Colonic mucosa (tissue), 4 donors: ENCODE data around the gene C14orf180. TPM values are rescaled to one million over a fixed set of nuclear protein-coding genes. Genes with fewer than 3 reads are reported as not detected.

Source experiments
- DNase-seq: peaks from one replicate; pipeline ENCODE4 v3.0.0-alpha.2; 2020
- H3K27ac ChIP-seq: fragments of 200-600 bp; one replicate; pipeline ENCODE4 v1.8.0; 2021
- H3K27me3 ChIP-seq: fragments of 200-600 bp; one replicate; pipeline ENCODE4 v1.8.0; 2021
- H3K36me3 ChIP-seq: fragments of 200-600 bp; one replicate; pipeline ENCODE4 v1.8.0; 2021
- H3K4me1 ChIP-seq: fragments of 200-600 bp; one replicate; pipeline ENCODE4 v1.8.0; 2021; ENCODE audit warnings: mild to moderate bottlenecking
- H3K4me3 ChIP-seq: fragments of 200-600 bp; one replicate; pipeline ENCODE4 v1.8.0; 2021
- H3K9ac ChIP-seq, 2 donors: one replicate each; pipeline ENCODE4 v1.7.0; 2013; ENCODE audit warnings: control low read depth in 2 of 2, low read depth in 2 of 2, low read length in 2 of 2
- H3K9me3 ChIP-seq: fragments of 200-600 bp; one replicate; pipeline ENCODE4 v1.8.0; 2021
- intact Hi-C: fragments of 100-400 bp; cut with DNase I; formaldehyde crosslinking; loops from one replicate; pipeline ENCODE4 v1.14.1; 2022
- total RNA-seq, 2 donors: library from RNA; stranded (reverse); fragmentation: NEBNext Ultra II Directional in 1 of 2; extraction: Animal tissue kit (Norgen Biotek cat#: 25700) in 1 of 2; gene quantifications; one replicate each; pipeline ENCODE4 v1.2.1, GENCODE V29; 2021
- TF ChIP-seq, protein P1 (sequence below): fragments of 200-600 bp; IDR thresholded peaks from one replicate; pipeline ENCODE4 v1.8.0; 2022; ENCODE audit warnings: antibody characterized with exemption, mild to moderate bottlenecking
- donor health status: healthy.
- donor health status: DM: no; HTN: no; CAD: no.
- donor health status: DM: no; HTN: no; CAD: no.

Gene C14orf180
- total RNA-seq, 2 donors from 2014 or later: 0.13 TPM; not detected in 1

DNA sequence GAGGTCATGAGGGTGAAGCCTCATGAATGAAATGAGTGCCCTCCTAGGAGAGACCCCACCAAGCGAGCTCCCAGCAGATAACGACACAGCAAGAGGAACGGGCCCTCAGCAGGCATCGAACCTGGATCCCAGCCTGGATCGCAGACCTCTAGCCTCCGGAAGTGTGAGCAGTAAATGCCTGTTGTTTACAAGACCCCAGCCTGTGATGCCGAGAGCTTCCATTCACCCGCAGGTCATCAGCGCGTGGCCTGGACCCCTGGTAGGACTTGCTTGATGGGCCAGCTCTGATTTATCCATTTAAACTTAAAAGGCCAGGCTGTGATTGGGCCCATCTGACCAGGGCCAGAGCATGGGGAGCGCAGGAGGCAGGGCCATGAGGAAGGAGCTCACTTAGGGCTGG lies 18.0 kb downstream of the C14orf180 start:
- no peaks in the 10 kb centered on the region for H3K9me3 ChIP-seq
- no peaks in the 10 kb centered on the region for H3K4me1 ChIP-seq
- H3K27ac ChIP-seq: no peak overlapping the region
- no peak for DNase-seq
- H3K9ac ChIP-seq: no peak overlapping the region
- intact Hi-C loops: no loop called here
- no peaks in the 10 kb centered on the region for H3K36me3 ChIP-seq
- TF ChIP-seq, protein P1, sequence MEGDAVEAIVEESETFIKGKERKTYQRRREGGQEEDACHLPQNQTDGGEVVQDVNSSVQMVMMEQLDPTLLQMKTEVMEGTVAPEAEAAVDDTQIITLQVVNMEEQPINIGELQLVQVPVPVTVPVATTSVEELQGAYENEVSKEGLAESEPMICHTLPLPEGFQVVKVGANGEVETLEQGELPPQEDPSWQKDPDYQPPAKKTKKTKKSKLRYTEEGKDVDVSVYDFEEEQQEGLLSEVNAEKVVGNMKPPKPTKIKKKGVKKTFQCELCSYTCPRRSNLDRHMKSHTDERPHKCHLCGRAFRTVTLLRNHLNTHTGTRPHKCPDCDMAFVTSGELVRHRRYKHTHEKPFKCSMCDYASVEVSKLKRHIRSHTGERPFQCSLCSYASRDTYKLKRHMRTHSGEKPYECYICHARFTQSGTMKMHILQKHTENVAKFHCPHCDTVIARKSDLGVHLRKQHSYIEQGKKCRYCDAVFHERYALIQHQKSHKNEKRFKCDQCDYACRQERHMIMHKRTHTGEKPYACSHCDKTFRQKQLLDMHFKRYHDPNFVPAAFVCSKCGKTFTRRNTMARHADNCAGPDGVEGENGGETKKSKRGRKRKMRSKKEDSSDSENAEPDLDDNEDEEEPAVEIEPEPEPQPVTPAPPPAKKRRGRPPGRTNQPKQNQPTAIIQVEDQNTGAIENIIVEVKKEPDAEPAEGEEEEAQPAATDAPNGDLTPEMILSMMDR: no peak
- H3K27me3 ChIP-seq: no peaks in the 10 kb centered on the region
- no peak overlapping the region for H3K4me3 ChIP-seq

DNA sequence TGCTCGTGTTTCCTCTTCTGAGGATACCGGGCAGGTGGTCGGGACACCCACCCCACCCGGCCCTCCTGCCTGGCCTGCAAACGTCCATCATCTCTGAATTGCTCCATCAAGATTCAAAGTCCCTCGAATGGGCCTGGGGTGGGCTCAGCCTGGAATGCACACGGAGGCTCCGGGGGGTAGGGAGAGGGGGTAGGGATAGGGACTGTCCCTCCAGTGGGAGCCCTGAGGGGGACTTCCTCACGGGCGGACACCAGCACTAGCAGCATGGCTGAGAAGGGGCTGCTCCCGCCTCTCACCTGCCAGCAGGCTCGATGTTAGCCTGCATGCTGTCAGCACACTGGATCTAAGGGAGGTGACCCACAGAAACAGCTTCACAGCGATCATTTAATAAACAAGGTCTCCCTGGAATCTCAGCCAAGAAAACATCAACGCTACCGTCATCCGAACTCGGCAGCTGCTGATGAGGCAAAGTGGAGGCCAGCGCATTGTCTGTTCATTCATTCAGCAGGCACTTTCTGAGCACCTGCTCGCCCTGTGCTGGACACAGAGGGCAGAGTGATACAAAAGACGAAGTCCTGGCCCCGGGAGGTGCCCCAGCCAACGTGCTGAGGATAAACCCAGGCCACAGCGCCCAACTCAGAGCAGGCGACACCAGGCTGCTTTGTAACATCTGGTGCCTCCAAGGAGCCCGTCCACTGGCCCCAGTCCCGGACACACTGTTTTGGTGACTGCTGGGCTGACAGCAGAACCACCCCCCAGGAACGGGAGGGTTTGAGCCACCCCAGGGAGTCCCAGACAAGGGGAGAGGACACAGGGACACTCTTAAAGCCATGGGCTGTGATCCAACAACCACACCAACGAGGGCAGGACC lies 18.7 kb downstream of the C14orf180 start:
- TF ChIP-seq, protein P1: no peak
- intact Hi-C loops: no loop called here
- Histone ChIP-seq H3K36me3 (no peaks in the 10 kb centered on the region), H3K9me3 (no peaks in the 10 kb centered on the region), H3K4me3 (no peak overlapping the region), H3K4me1 (no peaks in the 10 kb centered on the region), H3K9ac (no peak overlapping the region), H3K27me3 (no peaks in the 10 kb centered on the region), H3K27ac (no peak overlapping the region)
- no peak for DNase-seq

DNA sequence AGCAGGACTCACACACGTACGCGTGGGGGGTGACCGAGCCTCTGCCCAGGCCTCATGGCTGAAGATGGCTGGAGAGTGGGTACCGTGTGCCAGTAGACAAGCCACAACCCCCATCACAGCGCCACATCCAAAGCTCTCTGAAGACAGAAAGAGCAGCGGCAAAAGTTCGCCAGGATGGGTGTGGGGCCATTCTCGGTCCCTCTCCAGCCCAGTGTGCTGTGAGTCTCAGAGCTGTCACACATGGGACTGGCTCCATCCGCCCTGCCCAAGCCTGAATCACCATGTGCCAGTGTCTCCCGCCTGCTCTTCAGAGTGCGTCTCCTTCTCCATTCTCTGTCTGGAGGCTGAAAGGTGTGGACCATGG lies 19.3 kb downstream of the C14orf180 start:
- no peaks in the 10 kb centered on the region for H3K36me3 ChIP-seq
- H3K27me3 ChIP-seq: peaks cover 4% of the 10 kb centered on the region
- no peaks in the 10 kb centered on the region for H3K9me3 ChIP-seq

DNA sequence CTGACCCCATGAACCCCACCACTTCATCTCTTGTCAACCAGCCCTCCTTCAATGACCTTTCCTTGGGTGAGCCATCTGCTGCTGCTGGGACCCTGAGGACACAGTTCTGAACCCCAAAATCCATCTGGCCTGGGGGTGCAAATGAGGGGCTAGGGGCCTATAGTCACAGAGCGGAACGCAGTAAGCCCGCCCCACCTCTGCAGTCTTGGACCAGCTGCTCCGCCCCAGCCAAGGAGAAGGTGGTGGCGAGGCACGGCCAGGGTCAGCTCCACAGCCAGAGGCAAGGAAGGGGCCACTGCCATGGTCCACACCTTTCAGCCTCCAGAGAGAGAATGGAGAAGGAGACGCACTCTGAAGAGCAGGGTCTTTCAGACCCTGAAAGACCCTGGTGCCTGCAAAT lies 19.9 kb downstream of the C14orf180 start:
- TF ChIP-seq, protein P1: no peak
- Histone ChIP-seq H3K4me1 (no peaks in the 10 kb centered on the region), H3K36me3 (no peaks in the 10 kb centered on the region), H3K9ac (no peak overlapping the region), H3K27me3 (peaks cover 9% of the 10 kb centered on the region), H3K27ac (no peak overlapping the region), H3K4me3 (no peak overlapping the region), H3K9me3 (no peaks in the 10 kb centered on the region)
- intact Hi-C loops: no loop called here
- no peak for DNase-seq

More for the DNA sequence above, 19.3 kb downstream of the C14orf180 start:
- no peak overlapping the region for H3K27ac ChIP-seq
- no peak for DNase-seq
- no peak overlapping the region for H3K9ac ChIP-seq
- H3K4me3 ChIP-seq: no peak overlapping the region
- no peaks in the 10 kb centered on the region for H3K4me1 ChIP-seq
- TF ChIP-seq, protein P1: no peak
- intact Hi-C loops: no loop called here

DNA sequence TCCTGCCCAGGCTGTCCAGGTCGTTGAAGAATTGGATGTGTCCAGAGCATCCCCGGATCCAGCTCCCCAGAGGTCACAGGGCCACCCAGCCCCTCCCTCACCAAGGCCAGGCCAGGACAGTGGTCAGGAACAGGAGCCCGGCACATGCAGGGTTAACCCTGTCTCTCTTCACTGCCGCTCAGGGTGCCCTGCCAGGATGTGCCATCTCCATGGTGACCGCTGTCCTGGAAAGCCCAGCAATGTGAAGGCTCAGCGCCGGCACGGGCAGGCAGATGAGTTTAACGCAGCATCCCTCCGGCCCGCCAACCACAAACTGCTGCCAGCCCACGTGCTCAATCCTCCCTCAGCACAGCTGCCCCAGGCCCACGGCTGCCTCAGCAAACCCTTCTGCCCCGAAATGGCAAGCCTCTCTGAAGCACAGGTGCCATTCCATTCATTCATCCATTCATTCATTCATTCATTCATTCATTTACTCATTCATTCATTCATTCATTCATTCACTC lies 20.6 kb downstream of the C14orf180 start:
- no peak for DNase-seq
- intact Hi-C loops: no loop called here

More for the DNA sequence above, 20.6 kb downstream of the C14orf180 start:
- Histone ChIP-seq H3K27me3 (peaks cover 15% of the 10 kb centered on the region), H3K9ac (no peak overlapping the region), H3K9me3 (no peaks in the 10 kb centered on the region), H3K36me3 (no peaks in the 10 kb centered on the region), H3K4me3 (no peak overlapping the region), H3K27ac (no peak overlapping the region), H3K4me1 (no peaks in the 10 kb centered on the region)
- TF ChIP-seq, protein P1: no peak
